HG02642 (cell line): ENCODE measurements around the gene AGBL5.
"Not testable (repeated sequence)": the region's sequence is repeated elsewhere in the genome, so short reads cannot be mapped to it uniquely, and the experiment has no call there.

Experiments
- ATAC-seq: cut with Tn5 transposase; IDR thresholded peaks from one replicate; pipeline ENCODE4 v1.9.1; 2021; ENCODE audit warnings: mild to moderate bottlenecking; ENCODE audit not compliant: unreplicated experiment, poor library complexity

Gene AGBL5

DNA sequence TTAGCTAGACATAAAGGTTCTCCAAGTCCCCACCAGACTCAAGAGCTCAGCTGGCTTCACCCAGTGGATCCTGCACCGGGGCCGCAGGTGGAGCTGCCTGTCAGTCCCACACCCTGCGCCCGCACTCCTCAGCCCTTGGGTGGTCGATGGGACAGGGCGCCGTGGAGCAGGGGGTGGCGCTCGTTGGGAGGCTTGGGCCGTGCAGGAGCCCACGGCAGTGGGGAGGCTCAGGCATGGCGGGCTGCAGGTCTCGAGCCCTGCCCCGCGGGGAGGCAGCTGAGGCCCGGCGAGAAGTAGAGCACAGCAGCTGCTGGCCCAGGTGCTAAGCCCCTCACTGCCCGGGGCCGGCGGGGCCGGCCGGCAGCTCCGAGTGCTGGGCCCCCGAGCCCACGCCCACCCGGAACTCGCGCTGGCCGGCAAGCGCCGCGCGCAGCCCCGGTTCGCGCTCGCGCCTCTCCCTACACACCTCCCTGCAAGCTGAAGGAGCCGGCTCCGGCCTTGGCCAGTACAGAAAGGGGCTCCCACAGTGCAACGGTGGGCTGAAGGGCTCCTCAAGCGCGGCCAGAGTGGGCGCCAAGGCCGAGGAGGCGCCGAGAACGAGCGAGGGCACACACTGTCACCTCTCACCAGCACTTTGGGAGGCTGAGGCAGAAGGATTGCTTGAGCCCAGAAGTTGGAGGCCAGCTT lies 60.1 kb downstream of the AGBL5 start:
- ATAC-seq, result not testable (repeated sequence)

DNA sequence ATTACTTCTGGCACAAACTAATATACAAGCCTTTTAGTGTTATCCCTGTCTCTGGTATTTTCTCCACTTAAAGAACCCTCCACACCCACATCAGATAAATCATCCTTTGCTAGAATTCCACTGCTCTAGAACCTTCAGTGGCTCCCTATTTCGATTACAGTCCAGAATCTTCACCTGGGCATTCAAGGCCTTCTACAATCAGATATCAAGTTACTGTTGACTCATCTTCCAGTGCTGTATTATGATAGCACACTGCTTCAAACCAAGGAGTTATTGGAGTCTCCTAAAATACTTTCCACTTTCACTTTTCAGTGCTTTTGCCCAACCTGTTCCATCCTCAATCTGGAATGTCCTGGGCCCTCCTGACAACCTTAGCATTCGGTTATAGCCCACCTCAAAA lies 64.1 kb downstream of the AGBL5 start:
- ATAC-seq, result no peak

DNA sequence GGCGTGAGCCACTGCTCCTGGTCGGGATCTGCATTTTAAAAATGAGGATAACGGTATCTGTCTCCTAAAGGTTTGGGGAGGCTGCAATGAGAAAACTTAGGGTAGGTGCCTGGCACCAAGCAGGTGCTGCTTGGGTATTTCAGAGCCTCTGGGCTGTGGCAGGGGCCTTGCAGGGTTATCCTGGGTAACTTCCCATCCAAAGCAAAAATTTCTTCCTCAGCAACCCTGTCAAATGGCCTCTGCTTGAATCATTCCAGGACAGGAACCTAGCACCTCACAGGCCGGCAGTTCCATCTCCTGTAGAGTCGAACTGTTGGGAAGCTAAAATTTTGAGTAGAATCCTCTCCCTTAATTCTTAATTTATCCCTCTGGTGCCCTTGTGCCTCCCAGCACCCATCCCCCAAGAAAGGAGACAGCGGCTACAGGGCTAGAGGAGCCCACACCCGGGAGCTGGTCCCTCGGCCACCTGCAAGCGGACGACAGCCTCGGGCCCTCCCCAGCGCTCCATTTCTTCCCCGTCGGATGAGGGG lies 66.6 kb downstream of the AGBL5 start:
- ATAC-seq, result no peak

DNA sequence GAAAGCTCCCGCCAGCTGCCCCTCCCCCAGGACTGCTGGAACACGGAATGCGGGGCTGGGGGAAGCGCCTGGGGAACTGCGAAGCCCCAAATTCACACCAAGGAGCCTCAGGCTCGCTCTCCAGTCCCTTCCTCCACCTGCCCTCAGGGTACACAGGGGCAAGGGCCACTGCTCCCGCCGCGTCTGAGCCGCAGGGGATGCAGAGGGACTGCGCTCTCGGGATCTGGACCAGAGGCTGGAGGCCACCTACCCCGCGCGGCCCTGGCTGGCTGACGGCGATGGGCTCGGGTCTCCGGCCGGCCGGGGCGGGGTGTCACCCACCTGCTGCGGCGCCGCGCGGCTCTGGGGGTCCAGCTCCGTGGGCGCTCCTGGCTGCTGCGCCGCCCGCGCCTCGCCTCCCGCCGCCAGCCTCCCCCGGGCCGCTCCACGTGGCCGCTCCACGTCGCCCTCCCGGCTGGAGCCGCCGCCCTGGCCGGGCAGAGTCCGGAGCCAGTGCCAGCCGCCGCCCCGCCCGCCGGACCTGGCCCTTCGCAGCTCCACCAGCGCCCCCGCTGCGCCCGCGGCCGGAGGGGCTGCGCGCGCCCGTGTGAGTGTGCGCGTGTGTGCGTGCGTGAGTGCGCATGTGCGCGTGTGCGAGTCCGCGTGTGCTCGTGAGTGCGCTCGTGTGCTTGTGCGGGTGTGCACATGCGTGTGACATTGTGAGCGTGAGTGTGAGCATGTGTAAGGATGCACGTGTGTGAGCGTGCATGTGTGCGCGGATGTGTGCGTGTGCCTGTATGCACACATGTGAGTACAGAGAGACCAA lies 67.3 kb downstream of the AGBL5 start, which contains the start of gene CGREF1:
TSS of gene CGREF1 (minus strand) at position 604 of the 805 bp plus-strand sequence. CDS start 14,762 bp downstream, outside the sequence.
- ATAC-seq, result no peak

DNA sequence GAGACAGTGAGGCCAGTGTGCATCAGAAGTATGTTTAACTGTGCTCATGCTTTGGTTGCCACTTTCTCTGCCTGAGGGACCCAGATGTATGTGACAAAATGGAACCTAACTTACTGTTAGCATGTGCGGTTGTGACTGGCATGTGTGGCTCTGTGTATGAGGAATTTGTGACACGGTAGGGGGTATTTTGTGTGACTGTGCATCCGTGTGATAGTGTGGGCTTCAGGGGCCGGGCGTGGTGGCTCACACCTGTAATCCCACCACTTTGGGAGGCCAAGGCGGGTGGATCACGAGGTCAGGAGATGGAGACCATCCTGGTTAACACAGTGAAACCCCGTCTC lies 67.8 kb downstream of the AGBL5 start:
- ATAC-seq, result not testable (repeated sequence)
